ENCODE data around the gene POLA1. TPM values are rescaled to one million over a fixed set of nuclear protein-coding genes. Genes with fewer than 3 reads are reported as not detected.

Gene POLA1
- total RNA-seq, 4 donors from 2014 or later, result 12.0 to 15.6 (median 12.5) TPM

GRCh38 chrX:24703185-24703494 is 9.4 kb downstream of the POLA1 start:
- no peaks in the 10 kb centered on the region for H3K4me1 ChIP-seq
- no peaks in the 10 kb centered on the region for H3K9me3 ChIP-seq
- no peaks in the 10 kb centered on the region for H3K27me3 ChIP-seq
- no peak for ATAC-seq
- no peak overlapping the region for H3K4me3 ChIP-seq
- peaks cover 0 to 63% of the 10 kb centered on the region in 2 donors for H3K36me3 ChIP-seq
- no peak overlapping the region for H3K27ac ChIP-seq
- 73 to 90% methylated on average over 4 to 5 of the region's 5 CpGs for WGBS, 2 donors (ENCODE audit: low coverage in 1 of 2)
- no peak for TF ChIP-seq CTCF (IDR thresholded peaks at IDR 0.05)

GRCh38 chrX:24718771-24719170 is 25.1 kb downstream of the POLA1 start:
- H3K36me3 ChIP-seq, result peaks cover 0 to 54% of the 10 kb centered on the region in 2 donors
- 66 to 90% methylated on average over 4 of the region's 4 CpGs for WGBS, 2 donors (ENCODE audit: low coverage in 1 of 2)
- no peak for ATAC-seq
- no peak overlapping the region for H3K27ac ChIP-seq
- no peaks in the 10 kb centered on the region for H3K4me1 ChIP-seq
- H3K27me3 ChIP-seq, result no peaks in the 10 kb centered on the region
- no peaks in the 10 kb centered on the region for H3K9me3 ChIP-seq
- TF ChIP-seq POLR2AphosphoS5 (IDR thresholded peaks at IDR 0.05) (no peak), POLR2A (IDR thresholded peaks at IDR 0.05) (no peak), EP300 (IDR thresholded peaks at IDR 0.05) (no peak), CTCF (IDR thresholded peaks at IDR 0.05) (no peak)
- no peak overlapping the region for H3K4me3 ChIP-seq

- ATAC-seq, result no peak
- Histone ChIP-seq H3K36me3 (peaks cover 0 to 51% of the 10 kb centered on the region in 2 donors), H3K4me1 (no peaks in the 10 kb centered on the region), H3K27ac (no peak overlapping the region), H3K27me3 (no peaks in the 10 kb centered on the region), H3K4me3 (no peak overlapping the region), H3K9me3 (no peaks in the 10 kb centered on the region)
- TF ChIP-seq EP300 (IDR thresholded peaks at IDR 0.05), result no peak
- TF ChIP-seq CTCF (IDR thresholded peaks at IDR 0.05), result no peak
- no peak for TF ChIP-seq POLR2A (IDR thresholded peaks at IDR 0.05)
- TF ChIP-seq POLR2AphosphoS5 (IDR thresholded peaks at IDR 0.05), result no peak
- 17 to 48% methylated on average over 1 to 3 of the region's 3 CpGs for WGBS, 2 donors (ENCODE audit: low coverage in 1 of 2)
Observed at GRCh38 chrX:24720036-24720435, 26.3 kb downstream of the POLA1 start.

- H3K4me1 ChIP-seq, result no peaks in the 10 kb centered on the region
- H3K27me3 ChIP-seq, result no peaks in the 10 kb centered on the region
- H3K36me3 ChIP-seq, result peaks cover 0 to 34% of the 10 kb centered on the region in 2 donors
- no peak for ATAC-seq
- WGBS, 2 donors (ENCODE audit: low coverage in 1 of 2), result 39 to 57% methylated on average over 3 of the region's 3 CpGs
- TF ChIP-seq POLR2AphosphoS5 (IDR thresholded peaks at IDR 0.05), result no peak
- no peak for TF ChIP-seq EP300 (IDR thresholded peaks at IDR 0.05)
- no peak for TF ChIP-seq POLR2A (IDR thresholded peaks at IDR 0.05)
- no peak for TF ChIP-seq CTCF (IDR thresholded peaks at IDR 0.05)
- no peaks in the 10 kb centered on the region for H3K9me3 ChIP-seq
- no peak overlapping the region for H3K27ac ChIP-seq
- no peak overlapping the region for H3K4me3 ChIP-seq
Observed at GRCh38 chrX:24728530-24728929, 34.8 kb downstream of the POLA1 start.

GRCh38 chrX:24732766-24733500 is 39.2 kb downstream of the POLA1 start:
- WGBS, 2 donors (ENCODE audit: low coverage in 1 of 2), result 78 to 100% methylated on average over 2 to 6 of the region's 6 CpGs
- no peak for TF ChIP-seq CTCF (IDR thresholded peaks at IDR 0.05)
- no peak for TF ChIP-seq EP300 (IDR thresholded peaks at IDR 0.05)
- TF ChIP-seq POLR2A (IDR thresholded peaks at IDR 0.05), result no peak
- no peak for TF ChIP-seq POLR2AphosphoS5 (IDR thresholded peaks at IDR 0.05)

More at GRCh38 chrX:24732766-24733500, 39.2 kb downstream of the POLA1 start:
- ATAC-seq, result no peak
- Histone ChIP-seq H3K27ac (no peak overlapping the region), H3K9me3 (no peaks in the 10 kb centered on the region), H3K36me3 (peaks cover 0 to 26% of the 10 kb centered on the region in 2 donors), H3K27me3 (no peaks in the 10 kb centered on the region), H3K4me3 (no peak overlapping the region), H3K4me1 (no peaks in the 10 kb centered on the region)
